HepG2 (cell line): ENCODE data around the gene RASGRP1. TPM values are rescaled to one million over a fixed set of nuclear protein-coding genes. Genes with fewer than 3 reads are reported as not detected.

Experiments used
- CREM ChIP-seq, 2 experiments: sonication (generic) in 1 of 2; formaldehyde crosslinking in 1 of 2; IDR thresholded peaks; 2 replicates each; pipeline versions ENCODE4 v1.4.0 to v1.6.1; 2016 to 2020; ENCODE audit warnings: antibody characterized with exemption in 1 of 2, mild to moderate bottlenecking in 1 of 2, missing genetic modification reagents in 1 of 2
- FIP1L1 ChIP-seq: fragments of 200-400 bp; formaldehyde crosslinking; IDR thresholded peaks from 2 replicates; pipeline ENCODE4 v1.6.1; 2018; ENCODE audit warnings: low read depth, mild to moderate bottlenecking, low read length, moderate library complexity, borderline replicate concordance; ENCODE audit not compliant: insufficient read depth
- GATAD2A ChIP-seq: IDR thresholded peaks from 2 replicates; pipeline ENCODE4 v1.6.1; 2016
- HNF4G ChIP-seq, 2 experiments: sonication (generic) in 1 of 2; formaldehyde crosslinking in 1 of 2; IDR thresholded peaks; 2 replicates each; pipeline versions ENCODE4 v1.4.0 to v1.6.1; 2011 to 2020; ENCODE audit warnings: borderline replicate concordance in 2 of 2, low read depth in 2 of 2, mild to moderate bottlenecking in 2 of 2, low read length in 1 of 2, missing genetic modification reagents in 1 of 2, moderate library complexity in 1 of 2
- ONECUT2 ChIP-seq: sonication (generic); formaldehyde crosslinking; IDR thresholded peaks from 2 replicates; pipeline ENCODE4 v1.4.0; 2020; ENCODE audit warnings: missing genetic modification reagents
- RFXAP ChIP-seq: sonication (generic); formaldehyde crosslinking; IDR thresholded peaks from 2 replicates; pipeline ENCODE4 v1.4.0; 2020; ENCODE audit warnings: missing genetic modification reagents, borderline replicate concordance
- STAG1 ChIP-seq: sonication (generic); formaldehyde crosslinking; IDR thresholded peaks from 2 replicates; pipeline ENCODE4 v1.4.0; 2020; ENCODE audit warnings: missing genetic modification reagents
- TOPORS ChIP-seq: sonication (generic); formaldehyde crosslinking; IDR thresholded peaks from 2 replicates; pipeline ENCODE4 v1.8.0; 2023; ENCODE audit warnings: mild to moderate bottlenecking, missing genetic modification reagents
- UBTF ChIP-seq: sonication (generic); formaldehyde crosslinking; IDR thresholded peaks from 2 replicates; pipeline ENCODE4 v1.4.0; 2020; ENCODE audit warnings: mild to moderate bottlenecking, missing genetic modification reagents
- ZNF142 ChIP-seq: sonication (generic); formaldehyde crosslinking; IDR thresholded peaks from 2 replicates; pipeline ENCODE4 v1.4.0; 2020; ENCODE audit warnings: missing genetic modification reagents
- ZNF562 ChIP-seq: sonication (generic); formaldehyde crosslinking; IDR thresholded peaks from 2 replicates; pipeline ENCODE4 v1.8.0; 2022; ENCODE audit warnings: missing genetic modification reagents, borderline replicate concordance
- ZNF660 ChIP-seq: sonication (generic); formaldehyde crosslinking; IDR thresholded peaks from 2 replicates; pipeline ENCODE4 v1.5.1; 2020; ENCODE audit warnings: mild to moderate bottlenecking, low read depth, missing genetic modification reagents, borderline replicate concordance
- ZNF724P ChIP-seq: sonication (generic); formaldehyde crosslinking; IDR thresholded peaks from 2 replicates; pipeline ENCODE4 v1.8.0; 2022; ENCODE audit warnings: missing genetic modification reagents, borderline replicate concordance
- ZNF883 ChIP-seq: sonication (generic); formaldehyde crosslinking; IDR thresholded peaks from 2 replicates; pipeline ENCODE4 v1.5.1; 2020; ENCODE audit warnings: mild to moderate bottlenecking, missing genetic modification reagents; ENCODE audit errors: not compliant biosample characterization
- ZSCAN25 ChIP-seq: sonication (generic); formaldehyde crosslinking; IDR thresholded peaks from 2 replicates; pipeline ENCODE4 v1.8.0; 2022; ENCODE audit warnings: mild to moderate bottlenecking, missing genetic modification reagents
- polyA plus RNA-seq, 8 experiments: library from polyadenylated mRNA; depleted of rRNA in 3 of 8; stranded (reverse) in 7 of 8; unstranded in 1 of 8; fragments of >200 nt; fragmentation: Illumina TruSeq in 4 of 8; extraction: Trizol in 4 of 8; gene quantifications; 2 replicates each; pipeline versions ENCODE4 v1.2.1 to v1.2.3, GENCODE V29; 2011 to 2016; ENCODE audit warnings: low read depth in 4 of 8, missing spikeins in 1 of 8, mixed read lengths in 1 of 8; ENCODE audit not compliant: insufficient read depth in 1 of 8
- total RNA-seq, 5 experiments: library from RNA; depleted of rRNA; stranded (reverse); fragments of >200 nt; fragmentation: Illumina TruSeq; extraction: Trizol; gene quantifications; 2 replicates each; pipeline ENCODE4 v1.2.3, GENCODE V29; 2016; ENCODE audit warnings: low read depth in 1 of 5
- TF ChIP-seq, protein P1 (sequence below): IDR thresholded peaks from 2 replicates; pipeline ENCODE4 v1.6.1; 2016; ENCODE audit warnings: low read depth, control low read depth
- TF ChIP-seq, protein P2 (sequence below): sonication (generic); formaldehyde crosslinking; IDR thresholded peaks from 2 replicates; pipeline ENCODE4 v1.5.0; 2020; ENCODE audit warnings: missing genetic modification reagents

RASGRP1 gene
- total and polyA plus RNA-seq, 2 of the 13 experiments (the other 11 are each of a cell fraction or from before 2014, with no cell fraction given): 0.07 TPM; not detected in 1

GRCh38 chr15:38453971-38454695, 110.5 kb downstream of the RASGRP1 start, which contains the start of gene FAM98B (continued):
- TF ChIP-seq, protein P1, sequence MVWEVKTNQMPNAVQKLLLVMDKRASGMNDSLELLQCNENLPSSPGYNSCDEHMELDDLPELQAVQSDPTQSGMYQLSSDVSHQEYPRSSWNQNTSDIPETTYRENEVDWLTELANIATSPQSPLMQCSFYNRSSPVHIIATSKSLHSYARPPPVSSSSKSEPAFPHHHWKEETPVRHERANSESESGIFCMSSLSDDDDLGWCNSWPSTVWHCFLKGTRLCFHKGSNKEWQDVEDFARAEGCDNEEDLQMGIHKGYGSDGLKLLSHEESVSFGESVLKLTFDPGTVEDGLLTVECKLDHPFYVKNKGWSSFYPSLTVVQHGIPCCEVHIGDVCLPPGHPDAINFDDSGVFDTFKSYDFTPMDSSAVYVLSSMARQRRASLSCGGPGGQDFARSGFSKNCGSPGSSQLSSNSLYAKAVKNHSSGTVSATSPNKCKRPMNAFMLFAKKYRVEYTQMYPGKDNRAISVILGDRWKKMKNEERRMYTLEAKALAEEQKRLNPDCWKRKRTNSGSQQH (CRISPR knock-in tag): peak; percentile 91
- TF ChIP-seq ONECUT2 (CRISPR knock-in tag): no peak
- TF ChIP-seq, protein P2, sequence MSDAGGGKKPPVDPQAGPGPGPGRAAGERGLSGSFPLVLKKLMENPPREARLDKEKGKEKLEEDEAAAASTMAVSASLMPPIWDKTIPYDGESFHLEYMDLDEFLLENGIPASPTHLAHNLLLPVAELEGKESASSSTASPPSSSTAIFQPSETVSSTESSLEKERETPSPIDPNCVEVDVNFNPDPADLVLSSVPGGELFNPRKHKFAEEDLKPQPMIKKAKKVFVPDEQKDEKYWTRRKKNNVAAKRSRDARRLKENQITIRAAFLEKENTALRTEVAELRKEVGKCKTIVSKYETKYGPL: 0 out of 2 replicates have a peak, but pooled peaks have one; percentile 27
- TF ChIP-seq ZSCAN25 (CRISPR knock-in tag): peak; percentile 47; the same call in 1 of the 2 replicates
- TF ChIP-seq ZNF660 (CRISPR knock-in tag): 0 out of 2 replicates have a peak, but pooled peaks have one; percentile 17
- peak; percentile 74 for TF ChIP-seq ZNF883 (CRISPR knock-in tag)
- peak; percentile 33; the same call in 1 of the 2 replicates for TF ChIP-seq ZNF724P (CRISPR knock-in tag)
- TF ChIP-seq HNF4G (IDR thresholded peaks at IDR 0.05; ENCODE audit: borderline replicate concordance, low read depth, low read length): peak; percentile 80
- TF ChIP-seq HNF4G (CRISPR knock-in tag; IDR thresholded peaks at IDR 0.05; ENCODE audit: borderline replicate concordance, low read depth): peak; percentile 69
- no peak for TF ChIP-seq FIP1L1
- TF ChIP-seq RFXAP (CRISPR knock-in tag): peak; percentile 52; the same call in 1 of the 2 replicates
- no peak for TF ChIP-seq ZNF562
- TF ChIP-seq CREM (IDR thresholded peaks at IDR 0.05): peak; percentile 61
- TF ChIP-seq CREM (CRISPR knock-in tag; IDR thresholded peaks at IDR 0.05): 0 out of 2 replicates have a peak, but pooled peaks have one; percentile 36
- TF ChIP-seq STAG1: no peak
- TF ChIP-seq ZNF142 (CRISPR knock-in tag): peak; percentile 61; the same call in 1 of the 2 replicates
- peak; percentile 63; the same call in 1 of the 2 replicates for TF ChIP-seq TOPORS (CRISPR knock-in tag)
- TF ChIP-seq GATAD2A (CRISPR knock-in tag): peak; percentile 73
- peak; percentile 90 for TF ChIP-seq UBTF (CRISPR knock-in tag)
